ENCODE data around the gene HMCN2. TPM values are rescaled to one million over a fixed set of nuclear protein-coding genes. Genes with fewer than 3 reads are reported as not detected.

HMCN2 gene
- total and polyA plus RNA-seq, 4 donors = 0.24 to 1.8 (median 0.29) TPM

GRCh38 chr9:130275156-130275555 is 9.6 kb downstream of the HMCN2 start:
- no peaks in the 10 kb centered on the region for H3K4me1 ChIP-seq (ENCODE audit: control insufficient read depth in 4 of 4, insufficient read depth in 4 of 4, low read length in 3 of 4)
- DNase-seq (ENCODE audit: low spot score) = no peak
- no peaks in the 10 kb centered on the region for H3K9me3 ChIP-seq (ENCODE audit: control insufficient read depth in 4 of 4, low read length in 3 of 4)
- no peak overlapping the region for H3K27ac ChIP-seq (ENCODE audit: low read depth in 1 of 2, low read length in 2 of 2)
- no peak overlapping the region for H3K4me3 ChIP-seq (ENCODE audit: low read depth in 1 of 3, low read length in 3 of 3)
- H3K9ac ChIP-seq (ENCODE audit: low read depth in 1 of 2, low read length in 2 of 2) = no peak overlapping the region
- TF ChIP-seq NR2F2 (IDR thresholded peaks at IDR 0.05) (no peak), EGR1 (IDR thresholded peaks at IDR 0.05; ENCODE audit: low read depth in 2 of 2) (no peak), GABPA (IDR thresholded peaks at IDR 0.05 in 1 of 2, conservative IDR thresholded peaks at IDR 0.05 in 1 of 2) (no peak), HNF4G (IDR thresholded peaks at IDR 0.05) (no peak), YY1 (IDR thresholded peaks at IDR 0.05) (no peak), ATF3 (IDR thresholded peaks at IDR 0.05) (no peak), FOXA1 (IDR thresholded peaks at IDR 0.05) (no peak), TAF1 (conservative IDR thresholded peaks at IDR 0.05) (no peak), SP1 (IDR thresholded peaks at IDR 0.05) (no peak), MAX (IDR thresholded peaks at IDR 0.05) (no peak), REST (IDR thresholded peaks at IDR 0.05) (no peak), ZBTB33 (IDR thresholded peaks at IDR 0.05) (no peak), RXRA (IDR thresholded peaks at IDR 0.05) (no peak), JUND (IDR thresholded peaks at IDR 0.05) (no peak), HNF4A (conservative IDR thresholded peaks at IDR 0.05) (no peak), CTCF (IDR thresholded peaks at IDR 0.05; ENCODE audit: low read depth, low read length, missing input control) (no peak), RAD21 (IDR thresholded peaks at IDR 0.05) (no peak)
- H3K27me3 ChIP-seq (ENCODE audit: control insufficient read depth in 4 of 4, insufficient read depth in 4 of 4, low read length in 3 of 4) = no peaks in the 10 kb centered on the region
- 89% methylated on average over 9 of the region's 9 CpGs for WGBS
- no peaks in the 10 kb centered on the region for H3K36me3 ChIP-seq (ENCODE audit: control insufficient read depth in 4 of 4, insufficient read depth in 3 of 4, low read depth in 1 of 4, low read length in 3 of 4)

- Histone ChIP-seq H3K27ac (ENCODE audit: low read depth in 1 of 2, low read length in 2 of 2) (no peak overlapping the region), H3K9ac (ENCODE audit: low read depth in 1 of 2, low read length in 2 of 2) (no peak overlapping the region), H3K9me3 (ENCODE audit: control insufficient read depth in 4 of 4, low read length in 3 of 4) (no peaks in the 10 kb centered on the region), H3K4me1 (ENCODE audit: control insufficient read depth in 4 of 4, insufficient read depth in 4 of 4, low read length in 3 of 4) (no peaks in the 10 kb centered on the region), H3K27me3 (ENCODE audit: control insufficient read depth in 4 of 4, insufficient read depth in 4 of 4, low read length in 3 of 4) (no peaks in the 10 kb centered on the region), H3K36me3 (ENCODE audit: control insufficient read depth in 4 of 4, insufficient read depth in 3 of 4, low read depth in 1 of 4, low read length in 3 of 4) (no peaks in the 10 kb centered on the region), H3K4me3 (ENCODE audit: low read depth in 1 of 3, low read length in 3 of 3) (no peak overlapping the region)
- no peak for DNase-seq (ENCODE audit: low spot score)
- WGBS = 90% methylated on average over 3 of the region's 3 CpGs
- TF ChIP-seq MAX (IDR thresholded peaks at IDR 0.05) (no peak), ATF3 (IDR thresholded peaks at IDR 0.05) (no peak), GABPA (IDR thresholded peaks at IDR 0.05 in 1 of 2, conservative IDR thresholded peaks at IDR 0.05 in 1 of 2) (no peak), HNF4G (IDR thresholded peaks at IDR 0.05) (no peak), RAD21 (IDR thresholded peaks at IDR 0.05) (no peak)
Measured at GRCh38 chr9:130276121-130276520, 10.6 kb downstream of the HMCN2 start.

Data from liver (tissue), 9 donors.